ENCODE data around the gene USH1C.

DNA sequence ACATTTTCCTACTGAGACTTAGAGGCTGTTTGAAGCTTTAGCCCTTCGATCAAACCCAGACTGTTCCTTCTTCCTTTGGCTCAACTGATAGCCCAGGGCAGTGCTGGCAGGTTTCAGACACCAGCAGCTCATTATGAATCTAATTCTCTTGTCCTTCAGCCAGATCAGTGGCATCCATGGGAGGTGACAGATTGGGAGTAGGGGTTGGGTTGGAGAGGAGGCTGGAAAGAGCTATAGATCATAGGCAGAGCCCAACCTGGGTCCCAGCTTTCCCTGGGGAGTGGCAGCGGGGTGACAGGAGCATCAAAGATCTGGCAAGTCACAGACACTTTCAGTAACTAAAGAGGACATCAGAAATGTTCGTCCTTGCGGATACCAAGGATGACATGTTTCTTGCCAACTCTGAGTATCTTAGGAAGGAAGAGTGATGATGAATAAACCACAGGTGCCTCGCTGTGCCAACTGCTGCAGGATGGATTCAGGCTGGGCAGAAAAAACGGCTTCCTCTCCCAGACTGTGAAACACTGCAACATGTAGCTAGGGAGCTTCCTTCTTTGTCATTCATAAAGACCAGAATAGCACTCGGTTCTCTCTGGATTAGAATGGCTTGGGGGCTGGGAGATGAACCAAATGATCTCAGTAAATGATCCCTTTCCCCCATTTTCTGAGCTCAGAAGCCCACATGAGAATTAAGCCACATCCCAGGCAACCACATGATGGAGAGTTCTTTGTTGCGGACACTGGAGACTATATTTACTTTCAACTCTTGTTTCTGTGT is 86.6 kb downstream of the USH1C start:
- TF ChIP-seq, protein P1, sequence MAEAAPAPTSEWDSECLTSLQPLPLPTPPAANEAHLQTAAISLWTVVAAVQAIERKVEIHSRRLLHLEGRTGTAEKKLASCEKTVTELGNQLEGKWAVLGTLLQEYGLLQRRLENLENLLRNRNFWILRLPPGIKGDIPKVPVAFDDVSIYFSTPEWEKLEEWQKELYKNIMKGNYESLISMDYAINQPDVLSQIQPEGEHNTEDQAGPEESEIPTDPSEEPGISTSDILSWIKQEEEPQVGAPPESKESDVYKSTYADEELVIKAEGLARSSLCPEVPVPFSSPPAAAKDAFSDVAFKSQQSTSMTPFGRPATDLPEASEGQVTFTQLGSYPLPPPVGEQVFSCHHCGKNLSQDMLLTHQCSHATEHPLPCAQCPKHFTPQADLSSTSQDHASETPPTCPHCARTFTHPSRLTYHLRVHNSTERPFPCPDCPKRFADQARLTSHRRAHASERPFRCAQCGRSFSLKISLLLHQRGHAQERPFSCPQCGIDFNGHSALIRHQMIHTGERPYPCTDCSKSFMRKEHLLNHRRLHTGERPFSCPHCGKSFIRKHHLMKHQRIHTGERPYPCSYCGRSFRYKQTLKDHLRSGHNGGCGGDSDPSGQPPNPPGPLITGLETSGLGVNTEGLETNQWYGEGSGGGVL (tag by site-specific recombination; IDR thresholded peaks at IDR 0.05), result no peak
- TF ChIP-seq CTCF (tag by site-specific recombination; IDR thresholded peaks at IDR 0.05), result no peak
- TF ChIP-seq KLF7 (tag by site-specific recombination; IDR thresholded peaks at IDR 0.05; ENCODE audit: borderline replicate concordance), result no peak
- TF ChIP-seq BCL11B (tag by site-specific recombination; IDR thresholded peaks at IDR 0.05; ENCODE audit: low read depth), result no peak
- TF ChIP-seq ZNF664 (tag by site-specific recombination; IDR thresholded peaks at IDR 0.05), result no peak
- no peak for TF ChIP-seq YY1 (tag by site-specific recombination; IDR thresholded peaks at IDR 0.05)
- TF ChIP-seq ZBTB1 (tag by site-specific recombination; IDR thresholded peaks at IDR 0.05), result no peak
- no peak for TF ChIP-seq ZNF561 (tag by site-specific recombination; IDR thresholded peaks at IDR 0.05; ENCODE audit: borderline replicate concordance)
- TF ChIP-seq FEZF1 (tag by site-specific recombination; IDR thresholded peaks at IDR 0.05), result no peak
- no peak for TF ChIP-seq GLI4 (tag by site-specific recombination; IDR thresholded peaks at IDR 0.05)
- TF ChIP-seq TRIM28 (IDR thresholded peaks at IDR 0.05; ENCODE audit: borderline replicate concordance, low read length), result no peak
- no peak for TF ChIP-seq MYNN (tag by site-specific recombination; IDR thresholded peaks at IDR 0.05; ENCODE audit: borderline replicate concordance)
- no peak for TF ChIP-seq OVOL3 (tag by site-specific recombination; IDR thresholded peaks at IDR 0.05)
